ENCODE measurements around the gene VAX1. TPM values are rescaled to one million over a fixed set of nuclear protein-coding genes. Genes with fewer than 3 reads are reported as not detected.
A peak's percentile ranks its signal among the peaks of the same experiment; 100 is the strongest.

The VAX1 gene
- total RNA-seq, 1 experiment from 2014 or later, result 0.04 TPM

- H3K4me1 Mint-ChIP-seq, result peaks cover 70% of the 10 kb centered on the region
- H3K9me3 Mint-ChIP-seq, result no peaks in the 10 kb centered on the region
- no peaks in the 10 kb centered on the region for H3K36me3 Mint-ChIP-seq
- DNase-seq (ENCODE audit: low spot score) (peak; percentile 82), ATAC-seq (peak; percentile 50)
- H3K27me3 Mint-ChIP-seq (ENCODE audit: low read depth), result peaks cover 100% of the 10 kb centered on the region
- H3K4me3 Mint-ChIP-seq, result peak overlapping the region; percentile 58
- no peak overlapping the region for H3K27ac Mint-ChIP-seq
- TF ChIP-seq HMGXB4 (CRISPR knock-in tag; IDR thresholded peaks at IDR 0.05) (0 out of 2 replicates have a peak, but pooled peaks have one; percentile 52), PRDM15 (CRISPR knock-in tag; IDR thresholded peaks at IDR 0.05) (peak; percentile 31; the same call in 1 of the 2 replicates), CREB1 (CRISPR knock-in tag; IDR thresholded peaks at IDR 0.05) (peak; percentile 42; the same call in 1 of the 2 replicates), ZNF423 (CRISPR knock-in tag; IDR thresholded peaks at IDR 0.05) (peak; percentile 66; the same call in 1 of the 2 replicates), STAT6 (CRISPR knock-in tag; conservative IDR thresholded peaks at IDR 0.05; ENCODE audit: low read depth) (no peak), ARID4B (CRISPR knock-in tag; IDR thresholded peaks at IDR 0.05; ENCODE audit: borderline replicate concordance) (0 out of 2 replicates have a peak, but pooled peaks have one; percentile 18), CTCF (IDR thresholded peaks at IDR 0.05) (peak; percentile 31; the same call in 1 of the 2 replicates), JUN (CRISPR knock-in tag; IDR thresholded peaks at IDR 0.05) (no peak), MAX (CRISPR knock-in tag; IDR thresholded peaks at IDR 0.05) (peak; percentile 47; the same call in 1 of the 2 replicates), FOXP1 (CRISPR knock-in tag; IDR thresholded peaks at IDR 0.05; ENCODE audit: borderline replicate concordance) (peak; percentile 52; the same call in 1 of the 2 replicates), KAT7 (CRISPR knock-in tag; IDR thresholded peaks at IDR 0.05; ENCODE audit: borderline replicate concordance) (no peak), ETV6 (CRISPR knock-in tag; IDR thresholded peaks at IDR 0.05) (no peak), PREB (CRISPR knock-in tag; IDR thresholded peaks at IDR 0.05; ENCODE audit: borderline replicate concordance) (no peak), E2F4 (CRISPR knock-in tag; IDR thresholded peaks at IDR 0.05; ENCODE audit: borderline replicate concordance, low read depth) (0 out of 2 replicates have a peak, but pooled peaks have one; percentile 21)
- CTCF ChIA-PET, result interaction anchor here (0.9 to 5.0 kb wide), 7 partner anchors 11 to 270 kb away, joined by 3 to 24 read pairs (median 7); no protein-coding TSS in a partner anchor
- POLR2A ChIA-PET, result no interaction called here
Observed at GRCh38 chr10:117163061-117163953, 25.2 kb upstream of the VAX1 start.

Data from WTC11 (cell line).